Body of pancreas (tissue), 4 donors: ENCODE results near the gene ROR1. TPM values are rescaled to one million over a fixed set of nuclear protein-coding genes. Genes with fewer than 3 reads are reported as not detected.
A peak's percentile ranks its signal among the peaks of the same experiment; 100 is the strongest.

Experiments
- ATAC-seq: fragments of 150-250 bp; one replicate; pipeline ENCODE4 v1.9.1; 2016
- DNase-seq, 4 donors: peaks; one replicate each; pipeline ENCODE4 v3.0.0-alpha.2; 2019
- H3K27ac ChIP-seq, 4 donors: fragments of 200-600 bp; sonication (generic); 1 replicate in 3 of 4; 2 replicates in 1 of 4; pipeline versions ENCODE4 v1.5.1 to v1.6.1; 2016 to 2019; ENCODE audit warnings: mild to moderate bottlenecking in 1 of 4, mixed read lengths in 1 of 4, moderate library complexity in 1 of 4
- H3K27me3 ChIP-seq, 2 donors: fragments of 200-600 bp; sonication (generic); one replicate each; pipeline ENCODE4 v1.6.0; 2016; ENCODE audit warnings: mild to moderate bottlenecking in 1 of 2
- H3K36me3 ChIP-seq, 2 donors: fragments of 200-600 bp; sonication (generic); replicated peaks in 1 of 2; 2 replicates each; pipeline ENCODE4 v1.5.1; 2016; ENCODE audit warnings: low read depth in 2 of 2; ENCODE audit not compliant: insufficient read depth in 1 of 2
- H3K4me1 ChIP-seq: fragments of 200-600 bp; sonication (generic); one replicate; pipeline ENCODE4 v1.6.0; 2016
- H3K4me3 ChIP-seq, 2 donors: fragments of 200-600 bp; sonication (generic); 1 replicate in 1 of 2; 2 replicates in 1 of 2; pipeline ENCODE4 v1.5.1; 2016 to 2019
- H3K9me3 ChIP-seq, 3 donors: fragments of 200-600 bp; sonication (generic); 1 replicate in 2 of 3; 2 replicates in 1 of 3; pipeline ENCODE4 v1.5.1; 2016
- CTCF ChIP-seq, 7 experiments: fragments of 450-650 bp in 4 of 7; fragments of 200-600 bp in 3 of 7; sonication (generic) in 3 of 7; IDR thresholded peaks; one replicate each; pipeline ENCODE4 v1.5.1; 2016 to 2019; ENCODE audit warnings: antibody characterized with exemption in 7 of 7
- POLR2A ChIP-seq, 3 donors: fragments of 450-650 bp; IDR thresholded peaks; one replicate each; pipeline ENCODE4 v1.6.1; 2016; ENCODE audit warnings: antibody characterized with exemption in 3 of 3, mild to moderate bottlenecking in 2 of 3
- whole genome bisulfite sequencing, 2 donors: methylation state at CpG; one replicate each; pipeline ENCODE4 v1.1.5; 2017; 5-methylcytosine and 5-hydroxymethylcytosine counted together
- intact Hi-C: fragments of 100-400 bp; cut with DNase I; formaldehyde crosslinking; loops from one replicate; pipeline ENCODE4 v1.15.1; 2023
- total RNA-seq, 2 donors: library from RNA; depleted of rRNA; stranded (reverse); fragments of >200 nt; gene quantifications; one replicate each; pipeline ENCODE4 v1.1.0, GENCODE V29; 2016

The ROR1 gene
- total RNA-seq, 2 donors from 2014 or later = 26.7 to 56.0 TPM

GRCh38 chr1:63958556-63958955 lies 184.7 kb downstream of the ROR1 start:
- TF ChIP-seq POLR2A (IDR thresholded peaks at IDR 0.05) (no peak), CTCF (IDR thresholded peaks at IDR 0.05) (no peak)
- 93 to 94% methylated on average over 2 of the region's 2 CpGs for WGBS, 2 donors
- H3K27me3 ChIP-seq = no peaks in the 10 kb centered on the region

GRCh38 chr1:63960326-63960725 lies 186.5 kb downstream of the ROR1 start:
- intact Hi-C loops = no loop called here
- TF ChIP-seq POLR2A (IDR thresholded peaks at IDR 0.05) = no peak
- WGBS, 2 donors = 89% methylated on average over 5 of the region's 5 CpGs
- peaks cover 7% of the 10 kb centered on the region for H3K4me1 ChIP-seq
- no peak overlapping the region for H3K4me3 ChIP-seq
- no peaks in the 10 kb centered on the region for H3K36me3 ChIP-seq
- no peaks in the 10 kb centered on the region for H3K27me3 ChIP-seq
- no peaks in the 10 kb centered on the region for H3K9me3 ChIP-seq
- no peak for DNase-seq
- no peak for ATAC-seq
- H3K27ac ChIP-seq = no peak overlapping the region

More at GRCh38 chr1:63958556-63958955, 184.7 kb downstream of the ROR1 start:
- peaks cover 9% of the 10 kb centered on the region for H3K4me1 ChIP-seq
- H3K36me3 ChIP-seq = no peaks in the 10 kb centered on the region
- peaks cover 0 to 4% (median 0%) of the 10 kb centered on the region in 3 donors for H3K9me3 ChIP-seq
- no peak for ATAC-seq
- H3K4me3 ChIP-seq = no peak overlapping the region
- H3K27ac ChIP-seq = no peak overlapping the region
- DNase-seq = no peak
- intact Hi-C loops = no loop called here

- ATAC-seq (no peak), DNase-seq (no peak)
- TF ChIP-seq CTCF (IDR thresholded peaks at IDR 0.05) (no peak), POLR2A (IDR thresholded peaks at IDR 0.05) (no peak)
- H3K36me3 ChIP-seq = no peaks in the 10 kb centered on the region
- H3K4me1 ChIP-seq = peaks cover 28% of the 10 kb centered on the region
- H3K27ac ChIP-seq = no peak overlapping the region
- WGBS, 2 donors = 76 to 81% methylated on average over 11 to 12 of the region's 12 CpGs
- H3K9me3 ChIP-seq = no peaks in the 10 kb centered on the region
- intact Hi-C loops = no loop called here
- H3K4me3 ChIP-seq = no peak overlapping the region
- H3K27me3 ChIP-seq = no peaks in the 10 kb centered on the region
Measured at GRCh38 chr1:63966016-63966415, 192.2 kb downstream of the ROR1 start.

- TF ChIP-seq POLR2A (IDR thresholded peaks at IDR 0.05) (no peak), CTCF (IDR thresholded peaks at IDR 0.05) (no peak)
Measured at GRCh38 chr1:63967901-63968300, 194.1 kb downstream of the ROR1 start.

GRCh38 chr1:63968663-63969440 lies 195.0 kb downstream of the ROR1 start:
- WGBS, 2 donors = 13 to 24% methylated on average over 3 of the region's 3 CpGs
- ATAC-seq (peak; percentile 63), DNase-seq (peak in 2 of 4 donors; percentile 44 to 56)
- TF ChIP-seq POLR2A (IDR thresholded peaks at IDR 0.05) = no peak
- no peak for TF ChIP-seq CTCF (IDR thresholded peaks at IDR 0.05)
- H3K4me3 ChIP-seq = no peak overlapping the region
- H3K9me3 ChIP-seq = no peaks in the 10 kb centered on the region
- H3K27ac ChIP-seq = peak overlapping the region; percentile 27 to 62 (median 44)
- peaks cover 39% of the 10 kb centered on the region for H3K4me1 ChIP-seq
- no peaks in the 10 kb centered on the region for H3K27me3 ChIP-seq
- intact Hi-C loops = no loop called here
- no peaks in the 10 kb centered on the region for H3K36me3 ChIP-seq

More at GRCh38 chr1:63967901-63968300, 194.1 kb downstream of the ROR1 start:
- DNase-seq (no peak), ATAC-seq (no peak)
- Histone ChIP-seq H3K4me1 (peaks cover 39% of the 10 kb centered on the region), H3K36me3 (no peaks in the 10 kb centered on the region), H3K4me3 (no peak overlapping the region), H3K27ac (no peak overlapping the region), H3K9me3 (no peaks in the 10 kb centered on the region), H3K27me3 (no peaks in the 10 kb centered on the region)
- intact Hi-C loops = no loop called here
- WGBS, 2 donors = 78 to 80% methylated on average over 3 of the region's 3 CpGs
